ENCODE data around the gene KLHL2.

- TF ChIP-seq EZH2 (IDR thresholded peaks at IDR 0.05; ENCODE audit: low read depth) (no peak), CTCF (conservative IDR thresholded peaks at IDR 0.05) (no peak)
These were observed 3.2 kb downstream of the KLHL2 start for GRCh38 chr4:165210566-165210965.

Data from PC-9 (cell line).